Calu3 (cell line): ENCODE data around the gene NDUFA7. TPM values are rescaled to one million over a fixed set of nuclear protein-coding genes. Genes with fewer than 3 reads are reported as not detected.

ENCODE experiments used
- BruUV-seq: library from RNA; stranded (reverse); fragments of 400-500 nt; replicated peaks from 2 replicates; lab custom pipeline; 2021; lab: Mats Ljungman, UMichigan
- CTCF ChIA-PET: fragments of 300-600 bp; sonication (Branson Sonifier 250); formaldehyde crosslinking; loops from one replicate; lab custom pipeline; 2022; ENCODE audit warnings: antibody characterized with exemption; lab: Charles Lee
- DNase-seq: peaks from one replicate; pipeline ENCODE4 v3.0.0; 2022
- H3K27ac Mint-ChIP-seq: one replicate; pipeline ENCODE4 v1.8.0; 2022; ENCODE audit warnings: mixed read lengths; ENCODE audit not compliant: unreplicated experiment
- H3K27me3 Mint-ChIP-seq: one replicate; pipeline ENCODE4 v1.8.0; 2022; ENCODE audit warnings: mixed read lengths; ENCODE audit not compliant: unreplicated experiment
- H3K36me3 Mint-ChIP-seq: one replicate; pipeline ENCODE4 v1.8.0; 2022; ENCODE audit warnings: mild to moderate bottlenecking, moderate library complexity, mixed read lengths; ENCODE audit not compliant: insufficient read depth, unreplicated experiment
- H3K4me1 Mint-ChIP-seq: one replicate; pipeline ENCODE4 v1.8.0; 2022; ENCODE audit warnings: mild to moderate bottlenecking, low read depth, mixed read lengths; ENCODE audit not compliant: unreplicated experiment
- H3K4me3 Mint-ChIP-seq: one replicate; pipeline ENCODE4 v1.8.0; 2022; ENCODE audit warnings: mild to moderate bottlenecking, low read depth, moderate library complexity, mixed read lengths; ENCODE audit not compliant: unreplicated experiment
- H3K9me3 Mint-ChIP-seq: one replicate; pipeline ENCODE4 v1.8.0; 2022; ENCODE audit warnings: low read depth, mixed read lengths; ENCODE audit not compliant: unreplicated experiment
- CTCF ChIP-seq: fragments of 200-600 bp; IDR thresholded peaks from one replicate; pipeline ENCODE4 v1.8.0; 2022; ENCODE audit warnings: antibody characterized with exemption; ENCODE audit not compliant: unreplicated experiment
- intact Hi-C: fragments of 100-400 bp; cut with micrococcal nuclease; formaldehyde crosslinking; loops from one replicate; pipeline ENCODE4 v1.10.0; 2022; ENCODE audit not compliant: unreplicated experiment
- total RNA-seq: library from RNA; stranded (reverse); gene quantifications from 2 replicates; pipeline ENCODE4 v1.2.3, GENCODE V29; 2022

The NDUFA7 gene
- total RNA-seq, 1 experiment from 2014 or later: 38.2 TPM

DNA sequence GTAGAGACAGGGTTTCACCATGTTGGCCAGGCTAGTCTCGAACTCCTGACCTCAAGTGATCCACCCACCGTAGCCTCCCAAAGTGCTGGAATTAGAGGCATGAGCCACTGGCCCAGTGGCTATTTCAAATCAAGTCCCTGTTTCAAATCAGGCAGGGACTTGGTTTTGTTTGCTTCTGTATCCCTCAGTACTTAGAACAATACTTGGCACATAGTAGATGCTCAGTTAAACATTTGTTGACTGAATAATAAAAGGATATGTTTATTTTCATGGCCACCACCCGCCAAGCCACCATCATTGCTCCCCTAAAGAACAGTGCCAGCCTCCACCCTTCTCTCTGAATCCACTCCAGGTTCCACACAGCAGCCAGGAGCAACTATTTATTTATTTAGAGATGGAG, 4.3 kb upstream of the NDUFA7 start:
- Mint-ChIP-seq H3K27me3 (peaks cover 41% of the 10 kb centered on the region), H3K27ac (no peak overlapping the region), H3K4me1 (peaks cover under 1% of the 10 kb centered on the region), H3K36me3 (peaks cover 26% of the 10 kb centered on the region), H3K4me3 (no peak overlapping the region), H3K9me3 (no peaks in the 10 kb centered on the region)
- CTCF ChIA-PET: no interaction called here
- intact Hi-C loops: no loop called here
- no TSS peak for BruUV-seq
- DNase-seq: no peak
- no peak for TF ChIP-seq CTCF

GRCh38 chr19:8324186-8325050, 3.2 kb upstream of the NDUFA7 start:
- Mint-ChIP-seq H3K36me3 (peaks cover 28% of the 10 kb centered on the region), H3K4me3 (no peak overlapping the region), H3K4me1 (peaks cover 11% of the 10 kb centered on the region), H3K9me3 (no peaks in the 10 kb centered on the region), H3K27me3 (peaks cover 30% of the 10 kb centered on the region), H3K27ac (no peak overlapping the region)
- CTCF ChIA-PET: no interaction called here
- intact Hi-C loops: no loop called here
- no peak for DNase-seq
- no TSS peak for BruUV-seq
- no peak for TF ChIP-seq CTCF

- DNase-seq: no peak
- CTCF ChIA-PET: no interaction called here
- Mint-ChIP-seq H3K4me1 (peaks cover 13% of the 10 kb centered on the region), H3K27me3 (peaks cover 24% of the 10 kb centered on the region), H3K4me3 (no peak overlapping the region), H3K9me3 (no peaks in the 10 kb centered on the region), H3K36me3 (peaks cover 28% of the 10 kb centered on the region), H3K27ac (no peak overlapping the region)
- no TSS peak for BruUV-seq
- TF ChIP-seq CTCF: no peak
- intact Hi-C loops: no loop called here
These were observed 2.6 kb upstream of the NDUFA7 start for GRCh38 chr19:8323781-8324185.

- H3K36me3 Mint-ChIP-seq: peaks cover 28% of the 10 kb centered on the region
- peak overlapping the region; percentile 98 for H3K27ac Mint-ChIP-seq
- peaks cover 13% of the 10 kb centered on the region for H3K27me3 Mint-ChIP-seq
- intact Hi-C loops: no loop called here
- no peak for TF ChIP-seq CTCF
- DNase-seq: no peak
- CTCF ChIA-PET: no interaction called here
- peak overlapping the region; percentile 97 for H3K4me3 Mint-ChIP-seq
- H3K9me3 Mint-ChIP-seq: no peaks in the 10 kb centered on the region
- H3K4me1 Mint-ChIP-seq: peaks cover 13% of the 10 kb centered on the region
- no TSS peak for BruUV-seq
These were observed 1.4 kb upstream of the NDUFA7 start for GRCh38 chr19:8322638-8322997.
